C4-2B (cell line): ENCODE data around the gene DGKB.

Experiments
- H3K27ac ChIP-seq: fragments of 450-650 bp; 2 replicates; pipeline ENCODE4 v1.5.1; 2017
- ZFX ChIP-seq: fragments of 450-650 bp; IDR thresholded peaks from 2 replicates; pipeline ENCODE4 v1.6.1; 2017
- TF ChIP-seq, protein P1 (sequence below): fragments of 450-650 bp; conservative IDR thresholded peaks from 2 replicates; pipeline ENCODE4 v1.5.1; 2017; ENCODE audit warnings: mild to moderate bottlenecking

Gene DGKB

DNA sequence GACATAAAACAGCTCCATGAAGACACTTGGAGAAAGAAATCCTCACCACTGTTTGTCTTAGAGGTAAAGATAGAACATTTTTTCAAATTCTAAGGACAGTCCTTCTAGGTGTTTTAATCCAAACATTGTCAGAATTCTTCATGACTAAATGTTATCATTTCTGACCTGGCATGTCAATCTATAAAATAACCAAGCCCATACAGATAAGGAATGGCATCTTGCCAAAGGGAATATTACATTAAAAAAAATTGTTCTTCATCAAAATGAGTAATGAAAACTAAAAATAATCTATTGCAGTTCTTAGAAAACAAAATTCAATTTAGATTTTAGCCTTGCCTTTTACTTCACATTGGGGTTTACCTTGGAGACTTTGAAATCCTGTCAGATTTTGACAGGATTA is 33.6 kb downstream of the DGKB start:
- TF ChIP-seq ZFX = no peak
- TF ChIP-seq, protein P1, sequence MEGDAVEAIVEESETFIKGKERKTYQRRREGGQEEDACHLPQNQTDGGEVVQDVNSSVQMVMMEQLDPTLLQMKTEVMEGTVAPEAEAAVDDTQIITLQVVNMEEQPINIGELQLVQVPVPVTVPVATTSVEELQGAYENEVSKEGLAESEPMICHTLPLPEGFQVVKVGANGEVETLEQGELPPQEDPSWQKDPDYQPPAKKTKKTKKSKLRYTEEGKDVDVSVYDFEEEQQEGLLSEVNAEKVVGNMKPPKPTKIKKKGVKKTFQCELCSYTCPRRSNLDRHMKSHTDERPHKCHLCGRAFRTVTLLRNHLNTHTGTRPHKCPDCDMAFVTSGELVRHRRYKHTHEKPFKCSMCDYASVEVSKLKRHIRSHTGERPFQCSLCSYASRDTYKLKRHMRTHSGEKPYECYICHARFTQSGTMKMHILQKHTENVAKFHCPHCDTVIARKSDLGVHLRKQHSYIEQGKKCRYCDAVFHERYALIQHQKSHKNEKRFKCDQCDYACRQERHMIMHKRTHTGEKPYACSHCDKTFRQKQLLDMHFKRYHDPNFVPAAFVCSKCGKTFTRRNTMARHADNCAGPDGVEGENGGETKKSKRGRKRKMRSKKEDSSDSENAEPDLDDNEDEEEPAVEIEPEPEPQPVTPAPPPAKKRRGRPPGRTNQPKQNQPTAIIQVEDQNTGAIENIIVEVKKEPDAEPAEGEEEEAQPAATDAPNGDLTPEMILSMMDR = no peak
- no peak overlapping the region for H3K27ac ChIP-seq

DNA sequence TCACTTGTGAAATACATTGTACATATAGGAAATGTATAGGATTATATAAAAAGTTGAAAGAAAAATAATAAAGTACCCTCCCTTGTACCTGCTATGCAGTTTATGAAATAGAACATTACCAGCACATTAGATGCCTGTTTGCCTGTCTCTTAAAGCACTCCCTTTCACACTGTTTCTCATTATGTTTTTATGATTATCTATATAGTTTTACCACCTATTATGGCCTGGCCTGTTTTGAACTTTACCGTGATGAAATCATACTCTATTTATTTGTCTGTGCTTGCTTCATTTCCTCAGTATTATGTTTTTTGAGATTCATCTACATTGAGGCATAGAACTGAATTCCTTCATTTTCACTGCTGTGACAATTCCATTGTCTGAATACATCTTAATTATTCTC is 41.1 kb downstream of the DGKB start:
- TF ChIP-seq, protein P1 = no peak
- no peak for TF ChIP-seq ZFX
- no peak overlapping the region for H3K27ac ChIP-seq

DNA sequence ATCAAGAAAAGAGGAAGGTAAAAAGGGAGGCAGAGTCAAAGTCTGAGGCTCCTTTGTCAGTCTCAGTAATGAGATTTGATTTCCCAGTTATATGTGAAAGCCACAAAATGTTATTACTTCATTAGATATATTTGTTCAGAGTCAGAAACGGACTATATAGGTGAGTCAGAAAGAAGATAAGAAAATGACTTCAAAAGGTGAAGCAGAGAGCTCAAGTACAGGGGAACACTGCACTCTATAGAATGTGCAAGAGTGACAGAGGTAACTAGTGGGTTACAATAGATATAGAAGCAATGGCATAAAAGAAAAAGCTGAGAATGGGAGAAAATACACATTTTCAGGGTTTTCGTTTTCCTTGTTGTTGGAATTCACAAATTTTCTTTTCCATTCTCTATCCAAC is 43.3 kb downstream of the DGKB start:
- TF ChIP-seq ZFX = no peak
- TF ChIP-seq, protein P1 = no peak
- no peak overlapping the region for H3K27ac ChIP-seq

DNA sequence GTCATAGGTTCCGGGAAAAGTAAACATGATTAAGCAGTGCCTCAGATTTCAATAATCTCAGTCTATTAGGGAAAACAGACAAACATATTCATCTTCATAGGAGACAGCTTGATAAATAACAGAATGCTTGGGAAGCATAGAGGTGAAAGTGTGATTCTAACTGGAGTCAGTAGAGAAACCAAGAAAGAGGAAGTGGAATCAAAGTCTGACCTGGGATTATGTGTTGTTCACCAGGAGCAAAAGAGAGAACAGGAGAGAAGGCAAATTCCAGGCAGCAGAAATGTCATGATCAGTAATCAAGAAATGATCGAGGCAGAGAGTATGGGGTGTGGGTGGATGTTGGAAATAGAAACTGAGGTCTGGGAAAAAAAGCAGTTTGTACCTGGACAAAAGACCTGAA is 43.7 kb downstream of the DGKB start:
- TF ChIP-seq, protein P1 = no peak
- TF ChIP-seq ZFX = no peak
- no peak overlapping the region for H3K27ac ChIP-seq

DNA sequence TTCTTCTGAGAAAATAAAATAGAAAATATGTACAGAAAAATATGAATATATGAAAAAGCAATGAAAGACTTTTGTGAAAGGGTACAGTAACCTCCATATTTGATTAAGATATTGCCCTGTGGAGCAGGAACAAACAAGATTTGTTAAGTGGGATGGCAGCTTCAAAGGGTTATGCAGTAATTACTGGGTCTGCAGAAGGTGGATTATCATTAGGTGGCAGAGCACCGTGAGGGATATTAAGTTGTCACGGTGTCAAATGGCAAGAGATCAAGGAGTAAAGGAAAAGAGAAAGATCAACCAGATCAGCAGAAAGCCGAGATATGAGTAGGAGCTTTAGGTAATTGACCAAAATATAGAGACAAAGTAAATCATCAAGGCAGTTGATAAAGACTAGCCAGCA is 44.1 kb downstream of the DGKB start:
- no peak overlapping the region for H3K27ac ChIP-seq

DNA sequence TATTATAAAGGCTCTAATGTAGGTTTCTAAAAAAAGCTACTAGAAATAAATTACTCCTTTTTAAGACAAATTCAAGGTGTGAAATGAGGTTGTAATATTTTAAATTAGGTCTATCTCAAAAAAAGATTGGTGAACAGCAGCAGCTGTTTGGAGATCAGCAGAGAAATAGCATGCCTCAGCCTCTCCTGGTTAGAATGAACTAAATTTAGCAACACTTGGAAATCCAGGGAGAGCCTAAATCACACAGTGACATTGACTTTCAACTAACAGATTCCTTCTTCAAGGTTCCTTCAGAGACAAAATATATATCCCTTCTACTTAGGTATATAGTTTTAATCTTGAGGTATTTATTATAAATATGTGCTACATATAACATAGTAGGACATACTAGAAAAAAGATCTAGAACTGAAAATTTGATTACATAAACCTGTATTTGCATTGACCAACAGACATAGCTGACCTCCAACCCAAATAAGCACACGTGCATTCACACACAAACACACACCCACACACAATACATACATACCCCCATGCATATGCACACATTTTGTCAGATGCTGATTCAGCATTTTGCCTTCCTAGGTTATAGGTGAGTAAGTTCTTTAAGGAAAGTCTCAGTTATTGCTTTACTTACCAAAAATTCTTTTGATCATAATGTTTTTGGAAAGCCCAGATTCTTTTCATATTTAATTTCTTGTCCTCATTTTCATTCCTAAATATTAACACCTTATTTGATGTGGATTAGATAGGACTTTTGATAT is 47.3 kb downstream of the DGKB start:
- TF ChIP-seq, protein P1 = no peak
- no peak for TF ChIP-seq ZFX
- H3K27ac ChIP-seq = no peak overlapping the region

More for the DNA sequence above, 44.1 kb downstream of the DGKB start:
- TF ChIP-seq ZFX = no peak
- TF ChIP-seq, protein P1 = no peak

DNA sequence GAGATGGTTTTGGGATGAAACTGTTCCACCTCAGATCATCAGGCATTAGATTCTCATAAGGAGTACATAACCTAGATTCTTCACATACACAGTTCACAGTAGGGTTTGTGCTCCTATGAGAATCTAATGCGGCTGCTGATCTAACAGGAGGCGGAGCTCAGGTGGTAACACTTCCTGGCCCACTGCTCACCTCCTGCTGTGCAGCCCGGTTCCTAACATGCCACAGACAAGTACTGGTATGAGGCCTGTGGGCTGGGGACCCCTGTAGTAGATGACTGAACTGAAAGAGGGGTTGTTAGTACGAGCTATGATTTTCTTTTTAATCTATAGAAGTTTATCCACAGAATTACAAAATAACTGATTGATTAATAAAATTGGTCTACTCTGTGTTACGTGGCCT is 48.1 kb downstream of the DGKB start:
- no peak overlapping the region for H3K27ac ChIP-seq
- TF ChIP-seq, protein P1 = no peak
- TF ChIP-seq ZFX = no peak
